ENCODE results near the gene EML2.
"Not testable (repeated sequence)": the region's sequence is repeated elsewhere in the genome, so short reads cannot be mapped to it uniquely, and the experiment has no call there.

The EML2 gene

DNA sequence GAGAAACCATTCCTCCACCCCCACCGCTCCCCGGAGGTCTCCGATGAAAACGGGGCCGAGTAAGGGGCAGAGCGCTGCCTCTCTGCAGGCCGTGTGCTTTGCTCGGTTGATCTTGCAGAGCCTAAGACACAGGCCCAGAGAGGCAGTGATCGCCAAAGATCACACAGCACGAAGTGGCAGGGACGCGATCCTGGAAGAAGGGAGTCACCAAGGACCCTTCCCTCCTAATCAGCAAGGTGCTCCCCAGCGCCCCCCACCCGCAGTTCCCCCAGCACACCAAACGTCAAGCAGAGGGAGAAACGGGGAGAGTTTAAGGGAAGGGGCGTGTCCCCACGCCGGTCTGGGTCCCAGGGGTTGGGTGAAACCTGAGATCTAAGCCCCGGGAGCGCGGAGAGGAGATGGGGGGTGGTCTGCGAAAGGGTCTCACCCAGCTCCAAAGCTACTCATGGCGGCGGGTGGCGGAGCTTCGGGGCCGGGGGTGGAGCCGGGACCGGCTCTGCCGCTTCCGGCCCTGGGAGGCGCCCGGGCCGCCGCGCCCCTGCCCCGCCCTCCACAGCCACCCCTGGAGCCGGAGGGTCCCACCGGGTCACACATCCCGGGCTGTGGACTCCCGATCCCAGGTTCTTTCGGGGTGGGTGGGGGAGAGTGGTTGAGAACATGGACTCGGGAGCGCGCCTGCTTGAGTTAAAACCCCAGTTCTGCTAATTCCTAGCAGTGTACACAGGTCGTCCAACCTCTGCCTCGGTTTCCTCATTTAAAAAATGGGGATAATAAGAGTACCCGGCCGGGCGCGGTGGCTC, at the start of gene EML2:
Gene EML2, minus strand, starts transcription at position 468 of the 800 bp plus-strand sequence. Its CDS starts 21 bp downstream, at position 447.
- DNase-seq (ENCODE audit: low spot score) = no peak

GRCh38 chr19:45687599-45687998, 48.4 kb upstream of the EML2 start:
- DNase-seq (ENCODE audit: low spot score) = no peak

GRCh38 chr19:45685045-45685444, 45.8 kb upstream of the EML2 start:
- not testable (repeated sequence) for DNase-seq (ENCODE audit: low spot score)

GRCh38 chr19:45682908-45683307, 43.7 kb upstream of the EML2 start:
- no peak for DNase-seq (ENCODE audit: low spot score)

DNA sequence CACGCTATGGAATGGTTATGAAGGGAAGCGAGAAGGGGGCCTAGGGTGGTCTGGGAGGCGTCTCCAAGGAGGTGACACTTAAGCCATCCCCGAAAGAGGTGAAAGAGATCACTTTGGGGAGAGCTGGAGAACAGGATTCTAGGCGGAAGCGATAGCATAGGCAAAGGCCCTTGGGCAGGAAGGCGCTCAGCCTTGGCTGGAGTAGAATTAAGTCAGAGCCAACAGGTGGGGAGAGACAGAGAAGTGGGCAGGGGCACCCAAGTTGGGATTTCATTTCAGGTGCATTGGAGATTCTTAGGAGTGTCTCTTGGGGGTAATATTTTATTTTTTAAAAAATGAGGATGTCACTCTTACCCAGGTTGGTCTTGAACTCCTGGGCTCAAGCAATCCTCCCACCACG, 42.9 kb upstream of the EML2 start:
- DNase-seq (ENCODE audit: low spot score) = no peak

DNA sequence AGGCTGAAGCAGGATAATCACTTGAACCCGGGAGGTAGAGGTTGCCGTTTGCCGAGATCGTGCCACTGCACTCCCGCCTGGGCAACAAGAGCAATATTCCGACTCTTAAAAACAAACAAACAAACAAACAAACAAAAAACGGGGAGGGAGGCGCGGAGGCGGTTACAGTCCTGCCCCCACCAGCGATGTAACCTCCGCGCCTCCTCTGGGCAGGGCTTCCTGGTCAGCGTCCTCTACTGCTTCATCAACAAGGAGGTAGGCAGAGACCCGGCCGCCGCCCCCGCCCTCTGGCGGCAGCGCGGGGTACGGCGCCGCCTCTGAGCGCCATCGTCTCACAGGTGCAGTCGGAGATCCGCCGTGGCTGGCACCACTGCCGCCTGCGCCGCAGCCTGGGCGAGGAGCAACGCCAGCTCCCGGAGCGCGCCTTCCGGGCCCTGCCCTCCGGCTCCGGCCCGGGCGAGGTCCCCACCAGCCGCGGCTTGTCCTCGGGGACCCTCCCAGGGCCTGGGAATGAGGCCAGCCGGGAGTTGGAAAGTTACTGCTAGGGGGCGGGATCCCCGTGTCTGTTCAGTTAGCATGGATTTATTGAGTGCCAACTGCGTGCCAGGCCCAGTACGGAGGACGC, 42.3 kb upstream of the EML2 start:
- peak; percentile 82 for DNase-seq (ENCODE audit: low spot score)

DNA sequence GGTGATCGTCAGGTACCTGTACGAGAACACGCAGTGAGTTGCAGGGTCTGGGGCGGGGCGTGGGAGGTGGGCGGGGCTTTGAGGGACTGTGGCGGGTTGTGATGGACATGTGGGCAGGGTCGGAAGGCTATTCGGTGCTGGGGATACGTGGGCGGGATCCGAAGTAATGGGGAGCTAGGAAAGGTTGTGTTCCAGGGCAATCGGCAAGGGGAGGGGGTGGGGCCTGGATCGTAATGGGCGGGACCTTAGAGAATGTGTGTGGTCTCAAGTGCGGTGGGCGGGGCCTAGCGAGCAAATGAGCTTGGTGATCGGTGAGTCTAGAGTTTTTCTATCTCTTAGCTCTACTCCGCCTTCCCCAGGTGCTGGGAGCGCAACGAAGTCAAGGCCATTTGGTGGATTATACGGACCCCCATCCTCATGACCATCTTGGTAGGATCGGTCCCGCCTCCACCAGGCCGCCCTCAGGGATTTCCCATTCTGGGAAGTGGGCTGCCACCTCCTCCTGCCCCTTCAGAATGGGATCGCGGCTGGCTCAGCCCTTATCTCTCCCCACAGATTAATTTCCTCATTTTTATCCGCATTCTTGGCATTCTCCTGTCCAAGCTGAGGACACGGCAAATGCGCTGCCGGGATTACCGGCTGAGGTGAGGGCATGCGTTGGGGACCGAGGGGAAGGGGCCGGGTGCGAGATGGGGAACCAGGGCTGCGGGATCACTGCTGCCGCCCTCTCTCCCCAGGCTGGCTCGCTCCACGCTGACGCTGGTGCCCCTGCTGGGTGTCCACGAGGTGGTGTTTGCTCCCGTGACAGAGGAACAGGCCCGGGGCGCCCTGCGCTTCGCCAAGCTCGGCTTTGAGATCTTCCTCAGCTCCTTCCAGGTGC, 38.4 kb upstream of the EML2 start:
- no peak for DNase-seq (ENCODE audit: low spot score)

DNA sequence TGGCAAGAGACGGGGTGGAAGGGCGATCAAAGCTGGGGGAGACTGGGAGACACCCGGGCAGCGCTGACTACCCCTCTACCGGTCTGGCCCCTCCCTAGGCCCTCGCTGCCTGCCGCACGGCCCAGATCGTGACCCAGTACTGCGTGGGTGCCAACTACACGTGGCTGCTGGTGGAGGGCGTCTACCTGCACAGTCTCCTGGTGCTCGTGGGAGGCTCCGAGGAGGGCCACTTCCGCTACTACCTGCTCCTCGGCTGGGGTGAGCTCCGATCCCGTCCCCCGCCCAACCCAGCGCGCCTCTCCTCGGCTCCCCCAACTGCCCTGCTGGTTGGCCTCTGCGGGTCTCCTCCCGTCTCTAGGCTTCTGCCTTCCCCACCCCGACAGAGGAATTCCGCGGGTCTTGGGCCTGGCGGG, 37.7 kb upstream of the EML2 start:
- DNase-seq (ENCODE audit: low spot score) = no peak

DNA sequence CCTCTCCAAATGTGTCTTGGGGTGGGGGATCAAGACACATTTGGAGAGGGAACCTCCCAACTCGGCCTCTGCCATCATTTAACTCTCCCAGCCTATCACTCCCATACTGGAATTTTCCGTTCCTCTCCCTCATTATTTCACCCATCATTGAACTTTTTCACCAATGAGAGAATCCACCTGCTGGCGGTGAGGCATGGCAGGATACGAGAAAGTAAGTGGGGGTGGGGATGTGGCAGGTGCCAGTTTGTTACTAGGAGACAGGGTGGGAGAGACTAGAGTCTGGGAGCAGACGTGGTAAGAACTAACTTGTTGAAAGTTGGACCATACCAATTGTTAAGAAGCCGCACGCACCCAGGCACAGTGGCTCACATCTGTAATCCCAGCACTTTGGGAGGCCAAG, 35.7 kb upstream of the EML2 start:
- no peak for DNase-seq (ENCODE audit: low spot score)

- no peak for DNase-seq (ENCODE audit: low spot score)
Observed at GRCh38 chr19:45670670-45671453, 31.7 kb upstream of the EML2 start.

GRCh38 chr19:45668342-45668871, 29.2 kb upstream of the EML2 start:
- DNase-seq (ENCODE audit: low spot score) = no peak

DNA sequence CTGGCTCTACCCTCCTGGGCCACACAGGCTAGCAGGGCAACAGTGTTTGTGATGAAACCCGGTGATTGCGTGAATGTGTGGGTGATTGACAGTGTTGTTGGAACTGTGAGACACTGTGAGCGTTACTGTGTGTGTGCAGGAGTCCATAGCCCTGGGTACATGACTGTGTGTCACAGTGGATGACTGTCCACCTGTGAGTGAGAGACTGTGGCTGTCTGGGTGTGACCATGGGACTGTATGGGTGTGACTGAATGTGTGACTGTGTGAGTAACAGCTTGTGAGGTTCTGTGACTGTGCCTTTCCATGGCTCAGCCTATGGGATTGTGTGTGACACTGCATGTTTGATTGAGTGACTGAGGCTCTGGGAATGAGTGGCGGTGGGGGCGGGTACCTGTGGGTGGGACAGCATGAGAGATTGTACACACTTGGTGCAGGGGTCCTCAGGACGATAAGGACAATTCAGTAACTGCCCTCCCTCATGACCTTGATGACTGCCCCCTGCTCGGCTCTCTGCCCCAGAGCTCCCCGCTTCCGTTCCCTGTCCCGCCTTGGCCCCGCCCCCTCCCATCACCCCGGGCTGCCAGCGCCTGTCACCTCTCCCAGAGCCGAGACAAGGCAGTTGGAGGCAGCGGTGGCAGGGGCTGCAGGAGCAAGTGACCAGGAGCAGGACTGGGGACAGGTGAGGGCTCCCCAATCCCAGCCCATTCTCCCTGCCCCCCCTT, 28.6 kb upstream of the EML2 start, which contains the start of gene GIPR:
Gene GIPR, plus strand, starts transcription at position 602 of the 722 bp plus-strand sequence. CDS start 1,300 bp downstream, outside the sequence.
- DNase-seq (ENCODE audit: low spot score) = no peak

DNA sequence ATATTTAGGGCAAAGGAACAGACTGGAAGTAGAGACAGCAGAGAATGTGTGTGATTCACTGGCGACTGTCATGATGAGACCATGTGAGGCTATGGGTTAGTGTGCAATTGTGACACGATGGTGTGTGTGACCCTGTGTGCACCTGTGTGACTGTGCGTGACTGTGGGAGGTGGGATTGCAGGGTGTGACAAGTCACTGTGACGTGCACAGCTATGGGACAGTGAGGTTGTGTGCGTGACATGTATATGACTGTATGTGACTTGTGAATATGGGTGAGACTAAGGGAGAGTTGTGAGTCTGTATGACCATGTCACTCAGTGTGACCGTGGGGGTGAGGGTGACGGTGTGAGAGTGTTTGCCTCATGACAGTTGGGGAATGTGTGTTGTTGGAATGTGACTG, 25.4 kb upstream of the EML2 start:
- DNase-seq (ENCODE audit: low spot score) = no peak

- DNase-seq (ENCODE audit: low spot score) = no peak
Observed at GRCh38 chr19:45663800-45664199, 24.6 kb upstream of the EML2 start.

GRCh38 chr19:45660636-45661035, 21.4 kb upstream of the EML2 start:
- no peak for DNase-seq (ENCODE audit: low spot score)

- no peak for DNase-seq (ENCODE audit: low spot score)
Observed at GRCh38 chr19:45659096-45659729, 20.0 kb upstream of the EML2 start.

DNA sequence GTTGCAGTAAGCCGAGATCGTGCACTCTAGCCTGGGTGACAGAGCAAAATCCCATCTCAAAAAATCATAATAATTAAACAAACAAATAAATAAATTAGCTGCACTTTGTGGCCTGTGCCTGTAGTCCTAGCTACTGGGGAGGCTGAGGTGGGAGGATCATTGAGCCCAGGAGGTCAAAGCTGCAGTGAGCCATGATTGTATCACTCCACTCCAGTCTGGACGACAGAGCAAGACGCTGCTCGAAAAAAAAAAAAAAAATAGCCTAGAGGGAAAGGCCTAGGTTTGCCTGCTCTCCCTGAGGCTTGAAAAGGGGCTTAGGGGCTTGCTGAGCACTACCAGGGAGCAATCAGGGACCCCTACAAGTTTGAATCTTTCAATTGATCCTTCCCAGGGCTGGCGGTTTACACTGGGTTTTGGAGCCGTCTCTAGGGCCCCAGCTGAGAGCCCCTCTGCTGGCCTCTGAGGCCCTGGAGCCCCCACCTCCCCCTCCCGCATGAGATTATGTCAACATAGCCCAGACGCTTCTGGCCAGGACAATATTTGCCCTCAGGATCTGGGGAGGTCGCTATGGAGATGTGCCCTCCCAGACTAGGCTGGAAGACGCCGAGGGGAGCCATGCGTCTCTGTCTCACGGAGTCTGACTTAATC, 18.4 kb upstream of the EML2 start:
- DNase-seq (ENCODE audit: low spot score) = no peak

- no peak for DNase-seq (ENCODE audit: low spot score)
Observed at GRCh38 chr19:45655073-45655472, 15.9 kb upstream of the EML2 start.

GRCh38 chr19:45653634-45654033, 14.4 kb upstream of the EML2 start:
- no peak for DNase-seq (ENCODE audit: low spot score)

- no peak for DNase-seq (ENCODE audit: low spot score)
Observed at GRCh38 chr19:45650722-45651121, 11.5 kb upstream of the EML2 start.

Measured in left forelimb (tissue), 1 donor.